Mucosa of gallbladder (tissue), 1 donor: ENCODE results near the gene ZC3H18. TPM values are rescaled to one million over a fixed set of nuclear protein-coding genes. Genes with fewer than 3 reads are reported as not detected.

ENCODE experiments used
- DNase-seq: peaks from one replicate; pipeline ENCODE4 v3.0.0-alpha.2; 2020; ENCODE audit warnings: low spot score
- total RNA-seq: library from RNA; stranded (reverse); gene quantifications from one replicate; pipeline ENCODE4 v1.2.1, GENCODE V29; 2021
- donor health status: DM: no; HTN: no; CAD: no.

Gene ZC3H18
- total RNA-seq, 1 donor from 2014 or later, result 43.4 TPM

GRCh38 chr16:88549671-88550245 lies 20.4 kb upstream of the ZC3H18 start:
- no peak for DNase-seq

GRCh38 chr16:88550246-88550661 lies 19.9 kb upstream of the ZC3H18 start:
- DNase-seq, result no peak

- DNase-seq, result no peak
These were observed 18.0 kb upstream of the ZC3H18 start for GRCh38 chr16:88552166-88552565.

- no peak for DNase-seq
These were observed 17.4 kb upstream of the ZC3H18 start for GRCh38 chr16:88552815-88553214.

- DNase-seq, result no peak
These were observed 16.5 kb upstream of the ZC3H18 start for GRCh38 chr16:88553739-88554138.

- no peak for DNase-seq
These were observed 15.4 kb upstream of the ZC3H18 start for GRCh38 chr16:88554711-88555264.

- no peak for DNase-seq
These were observed 13.8 kb upstream of the ZC3H18 start for GRCh38 chr16:88556294-88556988.

GRCh38 chr16:88558457-88559442 lies 11.5 kb upstream of the ZC3H18 start:
- DNase-seq, result peak; percentile 80

GRCh38 chr16:88560714-88561484 lies 9.3 kb upstream of the ZC3H18 start:
- DNase-seq, result no peak

- no peak for DNase-seq
These were observed 8.5 kb upstream of the ZC3H18 start for GRCh38 chr16:88561485-88562359.

- DNase-seq, result no peak
These were observed 4.0 kb upstream of the ZC3H18 start for GRCh38 chr16:88566158-88566557.

GRCh38 chr16:88568710-88569613 lies 1.2 kb upstream of the ZC3H18 start:
- no peak for DNase-seq

- DNase-seq, result no peak
These were observed 604 bp upstream of the ZC3H18 start for GRCh38 chr16:88569614-88569984.

GRCh38 chr16:88570691-88571092 lies 489 bp downstream of the ZC3H18 start:
- DNase-seq, result no peak

- no peak for DNase-seq
These were observed 5.0 kb downstream of the ZC3H18 start for GRCh38 chr16:88575251-88575650.

- no peak for DNase-seq
These were observed 6.1 kb downstream of the ZC3H18 start for GRCh38 chr16:88576307-88576706.

- no peak for DNase-seq
These were observed 7.0 kb downstream of the ZC3H18 start for GRCh38 chr16:88577166-88577565.

- no peak for DNase-seq
These were observed 8.5 kb downstream of the ZC3H18 start for GRCh38 chr16:88578446-88579313.
